NB4 (cell line): Measurements from ENCODE around the gene PDZD4.

Experiments
- MYC ChIP-seq: IDR thresholded peaks from 2 replicates; pipeline ENCODE4 v1.6.1; 2011; ENCODE audit warnings: low read depth, low read length
- POLR2A ChIP-seq: IDR thresholded peaks from 2 replicates; pipeline ENCODE4 v1.6.1; 2011; ENCODE audit warnings: mild to moderate bottlenecking; ENCODE audit not compliant: insufficient read length; ENCODE audit errors: extremely low read depth
- TF ChIP-seq, protein P1 (sequence below): IDR thresholded peaks from one replicate; pipeline ENCODE4 v1.5.1; 2012; ENCODE audit warnings: low read depth, low read length

DNA sequence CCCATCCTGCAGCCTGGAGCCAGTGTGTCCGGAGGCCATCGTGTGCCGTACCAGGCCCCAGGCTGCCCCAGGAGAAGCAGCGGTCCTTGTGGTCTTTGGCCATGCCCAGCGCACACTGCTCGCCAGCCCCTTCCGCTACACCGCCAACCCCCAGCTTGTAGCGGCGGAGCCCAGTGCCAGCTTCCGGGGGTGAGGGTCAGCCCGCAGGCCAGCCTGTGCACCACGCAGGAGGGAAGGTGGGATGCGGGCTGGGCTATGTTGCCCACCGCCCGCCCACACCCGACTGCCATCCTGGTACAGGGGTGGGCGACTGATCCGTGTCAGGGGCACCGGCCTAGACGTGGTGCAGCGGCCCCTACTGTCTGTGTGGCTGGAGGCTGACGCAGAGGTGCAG, 57.1 kb downstream of the PDZD4 start:
- TF ChIP-seq POLR2A (no peak), MYC (no peak)
- TF ChIP-seq, protein P1, sequence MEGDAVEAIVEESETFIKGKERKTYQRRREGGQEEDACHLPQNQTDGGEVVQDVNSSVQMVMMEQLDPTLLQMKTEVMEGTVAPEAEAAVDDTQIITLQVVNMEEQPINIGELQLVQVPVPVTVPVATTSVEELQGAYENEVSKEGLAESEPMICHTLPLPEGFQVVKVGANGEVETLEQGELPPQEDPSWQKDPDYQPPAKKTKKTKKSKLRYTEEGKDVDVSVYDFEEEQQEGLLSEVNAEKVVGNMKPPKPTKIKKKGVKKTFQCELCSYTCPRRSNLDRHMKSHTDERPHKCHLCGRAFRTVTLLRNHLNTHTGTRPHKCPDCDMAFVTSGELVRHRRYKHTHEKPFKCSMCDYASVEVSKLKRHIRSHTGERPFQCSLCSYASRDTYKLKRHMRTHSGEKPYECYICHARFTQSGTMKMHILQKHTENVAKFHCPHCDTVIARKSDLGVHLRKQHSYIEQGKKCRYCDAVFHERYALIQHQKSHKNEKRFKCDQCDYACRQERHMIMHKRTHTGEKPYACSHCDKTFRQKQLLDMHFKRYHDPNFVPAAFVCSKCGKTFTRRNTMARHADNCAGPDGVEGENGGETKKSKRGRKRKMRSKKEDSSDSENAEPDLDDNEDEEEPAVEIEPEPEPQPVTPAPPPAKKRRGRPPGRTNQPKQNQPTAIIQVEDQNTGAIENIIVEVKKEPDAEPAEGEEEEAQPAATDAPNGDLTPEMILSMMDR = no peak
